SK-N-SH (cell line): Measurements from ENCODE around the gene TBC1D21. TPM values are rescaled to one million over a fixed set of nuclear protein-coding genes. Genes with fewer than 3 reads are reported as not detected.

Source experiments
- CTCF ChIA-PET: fragments of 300-600, 350-600 bp; formaldehyde crosslinking; extraction: SDS; loops from one replicate; lab custom pipeline; 2021; lab: Yijun Ruan, JAX
- POLR2A ChIA-PET: fragments of 350-600 bp; sonication (Branson Sonifier 250); formaldehyde crosslinking; extraction: SDS; loops from one replicate; lab custom pipeline; 2020; ENCODE audit warnings: antibody characterized with exemption, inconsistent platforms; lab: Yijun Ruan, JAX
- DNase-seq: peaks from one replicate; pipeline ENCODE4 v3.0.0; 2012
- H2AFZ ChIP-seq: fragments of 200-600 bp; sonication (generic); 2 replicates; pipeline ENCODE4 v1.8.1; 2016; ENCODE audit warnings: antibody characterized with exemption, mild to moderate bottlenecking, low read depth
- H3F3A ChIP-seq: fragments of 200-600 bp; sonication (generic); replicated peaks from 2 replicates; pipeline ENCODE3; 2016; ENCODE audit warnings: antibody characterized with exemption, mild to moderate bottlenecking; ENCODE audit not compliant: insufficient read depth
- H3K27ac ChIP-seq, 2 experiments: fragments of 200-500 bp in 1 of 2; fragments of 200-600 bp in 1 of 2; sonication (Bioruptor generic) in 1 of 2; sonication (generic), shearing (Covaris generic) in 1 of 2; 2 replicates each; pipeline versions ENCODE4 v1.5.1 to v1.6.1; 2014 to 2016; ENCODE audit warnings: low read depth in 2 of 2, inconsistent platforms in 1 of 2, low read length in 1 of 2, mild to moderate bottlenecking in 1 of 2, mixed read lengths in 1 of 2
- H3K27me3 ChIP-seq: fragments of 200-600 bp; sonication (generic), shearing (Covaris generic); 2 replicates; pipeline ENCODE4 v1.6.1; 2016; ENCODE audit warnings: mixed run types; ENCODE audit not compliant: insufficient read depth
- H3K36me3 ChIP-seq, 2 experiments: fragments of 200-500 bp in 1 of 2; fragments of 200-600 bp in 1 of 2; sonication (Bioruptor generic) in 1 of 2; sonication (generic) in 1 of 2; replicated peaks in 1 of 2; 2 replicates each; pipeline versions ENCODE3 to v1.5.1; 2014 to 2016; ENCODE audit warnings: low read length in 1 of 2, mild to moderate bottlenecking in 1 of 2; ENCODE audit not compliant: insufficient read depth in 2 of 2, control insufficient read depth in 1 of 2
- H3K4me1 ChIP-seq, 2 experiments: fragments of 200-500 bp in 1 of 2; fragments of 200-600 bp in 1 of 2; sonication (Bioruptor generic) in 1 of 2; sonication (generic), shearing (Covaris generic) in 1 of 2; 2 replicates each; pipeline versions ENCODE4 v1.5.1 to v1.6.1; 2014 to 2016; ENCODE audit warnings: low read depth in 1 of 2, low read length in 1 of 2, mixed run types in 1 of 2; ENCODE audit not compliant: insufficient read depth in 2 of 2, control insufficient read depth in 1 of 2
- H3K4me2 ChIP-seq: fragments of 200-600 bp; sonication (generic), shearing (Covaris generic); 2 replicates; pipeline ENCODE4 v1.6.1; 2017; ENCODE audit warnings: mixed run types
- H3K4me3 ChIP-seq, 2 experiments: fragments of 200-500 bp in 1 of 2; fragments of 200-600 bp in 1 of 2; sonication (Bioruptor generic) in 1 of 2; sonication (generic), shearing (Covaris generic) in 1 of 2; 2 replicates each; pipeline versions ENCODE4 v1.5.1 to v1.8.1; 2014 to 2016; ENCODE audit warnings: low read depth in 2 of 2, inconsistent platforms in 1 of 2, low read length in 1 of 2, mild to moderate bottlenecking in 1 of 2, mixed read lengths in 1 of 2, moderate library complexity in 1 of 2
- H3K79me2 ChIP-seq: fragments of 200-600 bp; sonication (generic); 2 replicates; pipeline ENCODE4 v1.8.1; 2017; ENCODE audit warnings: mild to moderate bottlenecking; ENCODE audit not compliant: insufficient read depth
- H3K9ac ChIP-seq: fragments of 200-600 bp; sonication (generic); 2 replicates; pipeline ENCODE4 v1.6.1; 2017; ENCODE audit warnings: mixed run types
- H3K9me2 ChIP-seq: fragments of 200-600 bp; sonication (generic); 2 replicates; pipeline ENCODE4 v1.6.1; 2017; ENCODE audit warnings: mixed run types
- H3K9me3 ChIP-seq: fragments of 200-600 bp; sonication (generic); 2 replicates; pipeline ENCODE4 v1.6.1; 2017; ENCODE audit warnings: mixed run types, mild to moderate bottlenecking, moderate library complexity
- H4K20me1 ChIP-seq: fragments of 200-600 bp; sonication (generic); 2 replicates; pipeline ENCODE4 v1.6.1; 2017; ENCODE audit warnings: mild to moderate bottlenecking, mixed run types; ENCODE audit not compliant: insufficient read depth
- GABPA ChIP-seq: IDR thresholded peaks from 2 replicates; pipeline ENCODE4 v1.4.0; 2012; ENCODE audit warnings: low read depth, mild to moderate bottlenecking
- GATA2 ChIP-seq: sonication (generic); formaldehyde crosslinking; IDR thresholded peaks from 2 replicates; pipeline ENCODE4 v1.5.0; 2020; ENCODE audit warnings: mild to moderate bottlenecking, missing genetic modification reagents
- USF2 ChIP-seq: fragments of 150-350 bp; IDR thresholded peaks from 2 replicates; pipeline ENCODE4 v1.6.1; 2017; ENCODE audit warnings: antibody characterized with exemption, low read length, low read depth, borderline replicate concordance
- WGBS: methylation state at CpG from one replicate; pipeline ENCODE4 v1.1.6; 2017; ENCODE audit warnings: low lambda C conversion rate; 5-methylcytosine and 5-hydroxymethylcytosine counted together
- polyA plus RNA-seq, 3 experiments: library from polyadenylated mRNA; depleted of rRNA; stranded (reverse); fragments of >200 nt; gene quantifications; 2 replicates each; pipeline ENCODE4 v1.2.3, GENCODE V29; 2012
- TF ChIP-seq, protein P1 (sequence below): IDR thresholded peaks from 2 replicates; pipeline ENCODE4 v1.6.1; 2012; ENCODE audit warnings: mild to moderate bottlenecking, low read depth, low read length, moderate library complexity
- TF ChIP-seq, protein P2 (sequence below): IDR thresholded peaks from 2 replicates; pipeline ENCODE4 v1.4.0; 2012; ENCODE audit warnings: low read depth

The TBC1D21 gene
- polyA plus RNA-seq, 1 of the 3 experiments (the other 2 are of a cell fraction), result not detected

- TF ChIP-seq GABPA (no peak), USF2 (no peak), GATA2 (CRISPR knock-in tag) (no peak)
Measured at GRCh38 chr15:73897441-73898261, 24.3 kb downstream of the TBC1D21 start (continued).

- no peaks in the 10 kb centered on the region for H3K9me2 ChIP-seq
- H3K9ac ChIP-seq, result no peak overlapping the region
- peak overlapping the region in 1 of 2 experiments; percentile 33; a peak in 1 of 4 replicates for H3K27ac ChIP-seq
- H3K4me2 ChIP-seq, result peak overlapping the region; percentile 58
- ChIA-PET POLR2A (no interaction called here), CTCF (interaction anchor here (0.6 to 13.4 kb wide), 12 partner anchors 9 to 475 kb away, joined by 3 to 148 read pairs (median 3); partner anchors contain the start of gene TBC1D21)
- no peaks in the 10 kb centered on the region for H3K9me3 ChIP-seq
- H3F3A ChIP-seq, result peaks cover 4% of the 10 kb centered on the region
- H3K4me3 ChIP-seq, result no peak overlapping the region
- H4K20me1 ChIP-seq, result no peaks in the 10 kb centered on the region
- H3K36me3 ChIP-seq, result no peaks in the 10 kb centered on the region
- peak; percentile 37 for DNase-seq
- H3K4me1 ChIP-seq, result peaks cover 19 to 28% of the 10 kb centered on the region in 2 experiments; a peak in 3 of 4 replicates
- TF ChIP-seq, protein P1, sequence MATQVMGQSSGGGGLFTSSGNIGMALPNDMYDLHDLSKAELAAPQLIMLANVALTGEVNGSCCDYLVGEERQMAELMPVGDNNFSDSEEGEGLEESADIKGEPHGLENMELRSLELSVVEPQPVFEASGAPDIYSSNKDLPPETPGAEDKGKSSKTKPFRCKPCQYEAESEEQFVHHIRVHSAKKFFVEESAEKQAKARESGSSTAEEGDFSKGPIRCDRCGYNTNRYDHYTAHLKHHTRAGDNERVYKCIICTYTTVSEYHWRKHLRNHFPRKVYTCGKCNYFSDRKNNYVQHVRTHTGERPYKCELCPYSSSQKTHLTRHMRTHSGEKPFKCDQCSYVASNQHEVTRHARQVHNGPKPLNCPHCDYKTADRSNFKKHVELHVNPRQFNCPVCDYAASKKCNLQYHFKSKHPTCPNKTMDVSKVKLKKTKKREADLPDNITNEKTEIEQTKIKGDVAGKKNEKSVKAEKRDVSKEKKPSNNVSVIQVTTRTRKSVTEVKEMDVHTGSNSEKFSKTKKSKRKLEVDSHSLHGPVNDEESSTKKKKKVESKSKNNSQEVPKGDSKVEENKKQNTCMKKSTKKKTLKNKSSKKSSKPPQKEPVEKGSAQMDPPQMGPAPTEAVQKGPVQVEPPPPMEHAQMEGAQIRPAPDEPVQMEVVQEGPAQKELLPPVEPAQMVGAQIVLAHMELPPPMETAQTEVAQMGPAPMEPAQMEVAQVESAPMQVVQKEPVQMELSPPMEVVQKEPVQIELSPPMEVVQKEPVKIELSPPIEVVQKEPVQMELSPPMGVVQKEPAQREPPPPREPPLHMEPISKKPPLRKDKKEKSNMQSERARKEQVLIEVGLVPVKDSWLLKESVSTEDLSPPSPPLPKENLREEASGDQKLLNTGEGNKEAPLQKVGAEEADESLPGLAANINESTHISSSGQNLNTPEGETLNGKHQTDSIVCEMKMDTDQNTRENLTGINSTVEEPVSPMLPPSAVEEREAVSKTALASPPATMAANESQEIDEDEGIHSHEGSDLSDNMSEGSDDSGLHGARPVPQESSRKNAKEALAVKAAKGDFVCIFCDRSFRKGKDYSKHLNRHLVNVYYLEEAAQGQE, result peak; percentile 87
- TF ChIP-seq, protein P2, sequence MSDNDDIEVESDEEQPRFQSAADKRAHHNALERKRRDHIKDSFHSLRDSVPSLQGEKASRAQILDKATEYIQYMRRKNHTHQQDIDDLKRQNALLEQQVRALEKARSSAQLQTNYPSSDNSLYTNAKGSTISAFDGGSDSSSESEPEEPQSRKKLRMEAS, result no peak
- no peaks in the 10 kb centered on the region for H3K79me2 ChIP-seq
- H3K27me3 ChIP-seq, result no peaks in the 10 kb centered on the region
- H2AFZ ChIP-seq, result no peak overlapping the region
- 85% methylated on average over 12 of the region's 15 CpGs for WGBS
Measured at GRCh38 chr15:73899197-73900094, 26.1 kb downstream of the TBC1D21 start.
